Measurements from ENCODE around the gene DDX41. TPM values are rescaled to one million over a fixed set of nuclear protein-coding genes. Genes with fewer than 3 reads are reported as not detected.

The DDX41 gene
- total and polyA plus RNA-seq, 10 of the 15 experiments (the other 5 are each of a cell fraction or from before 2014, with no cell fraction given), result 32.7 to 215 (median 93.6) TPM

GRCh38 chr5:177516601-177517568 lies at the start of gene DDX41 (continued):
- TF ChIP-seq KLF5 (IDR thresholded peaks at IDR 0.05; ENCODE audit: partially characterized antibody) (peak; percentile 32), E4F1 (IDR thresholded peaks at IDR 0.05; ENCODE audit: borderline replicate concordance, partially characterized antibody) (peak; percentile 65), SUPT20H (IDR thresholded peaks at IDR 0.05; ENCODE audit: borderline replicate concordance, control insufficient read depth, low read depth, low read length) (no peak), RELA (IDR thresholded peaks at IDR 0.05; ENCODE audit: borderline replicate concordance, partially characterized antibody) (peak; percentile 76), PAX5 (IDR thresholded peaks at IDR 0.05; ENCODE audit: borderline replicate concordance, low read depth, low read length) (peak; percentile 20; the same call in 1 of the 2 replicates), ZBTB4 (CRISPR knock-in tag; IDR thresholded peaks at IDR 0.05) (no peak), DPF2 (IDR thresholded peaks at IDR 0.05) (0 out of 2 replicates have a peak, but pooled peaks have one; percentile 55), SKIL (IDR thresholded peaks at IDR 0.05; ENCODE audit: low read depth, poor library complexity, severe bottlenecking) (peak; percentile 30), RAD51 (IDR thresholded peaks at IDR 0.05) (no peak), USF1 (IDR thresholded peaks at IDR 0.05; ENCODE audit: borderline replicate concordance, extremely low read length, insufficient read depth, low read depth, low read length) (no peak), EZH2 (IDR thresholded peaks at IDR 0.05; ENCODE audit: borderline replicate concordance, control insufficient read depth, low read depth, low read length) (no peak), ZNF274 (IDR thresholded peaks at IDR 0.05; ENCODE audit: insufficient read depth, insufficient read length) (no peak), KDM1A (IDR thresholded peaks at IDR 0.05; ENCODE audit: borderline replicate concordance) (no peak), NKRF (conservative IDR thresholded peaks at IDR 0.05) (peak; percentile 92), HCFC1 (IDR thresholded peaks at IDR 0.05; ENCODE audit: low read length) (peak; percentile 72)

Measured in GM12878 (cell line).